SK-N-SH (cell line): Measurements from ENCODE around the gene DNAJC18. TPM values are rescaled to one million over a fixed set of nuclear protein-coding genes. Genes with fewer than 3 reads are reported as not detected.

ENCODE experiments used
- CTCF ChIA-PET: fragments of 300-600, 350-600 bp; formaldehyde crosslinking; extraction: SDS; loops from one replicate; lab custom pipeline; 2021; lab: Yijun Ruan, JAX
- POLR2A ChIA-PET: fragments of 350-600 bp; sonication (Branson Sonifier 250); formaldehyde crosslinking; extraction: SDS; loops from one replicate; lab custom pipeline; 2020; ENCODE audit warnings: antibody characterized with exemption, inconsistent platforms; lab: Yijun Ruan, JAX
- DNase-seq: peaks from one replicate; pipeline ENCODE4 v3.0.0; 2012
- H2AFZ ChIP-seq: fragments of 200-600 bp; sonication (generic); 2 replicates; pipeline ENCODE4 v1.8.1; 2016; ENCODE audit warnings: antibody characterized with exemption, mild to moderate bottlenecking, low read depth
- H3F3A ChIP-seq: fragments of 200-600 bp; sonication (generic); replicated peaks from 2 replicates; pipeline ENCODE3; 2016; ENCODE audit warnings: antibody characterized with exemption, mild to moderate bottlenecking; ENCODE audit not compliant: insufficient read depth
- H3K27ac ChIP-seq, 2 experiments: fragments of 200-500 bp in 1 of 2; fragments of 200-600 bp in 1 of 2; sonication (Bioruptor generic) in 1 of 2; sonication (generic), shearing (Covaris generic) in 1 of 2; 2 replicates each; pipeline versions ENCODE4 v1.5.1 to v1.6.1; 2014 to 2016; ENCODE audit warnings: low read depth in 2 of 2, inconsistent platforms in 1 of 2, low read length in 1 of 2, mild to moderate bottlenecking in 1 of 2, mixed read lengths in 1 of 2
- H3K27me3 ChIP-seq: fragments of 200-600 bp; sonication (generic), shearing (Covaris generic); 2 replicates; pipeline ENCODE4 v1.6.1; 2016; ENCODE audit warnings: mixed run types; ENCODE audit not compliant: insufficient read depth
- H3K36me3 ChIP-seq, 2 experiments: fragments of 200-500 bp in 1 of 2; fragments of 200-600 bp in 1 of 2; sonication (Bioruptor generic) in 1 of 2; sonication (generic) in 1 of 2; replicated peaks in 1 of 2; 2 replicates each; pipeline versions ENCODE3 to v1.5.1; 2014 to 2016; ENCODE audit warnings: low read length in 1 of 2, mild to moderate bottlenecking in 1 of 2; ENCODE audit not compliant: insufficient read depth in 2 of 2, control insufficient read depth in 1 of 2
- H3K4me1 ChIP-seq, 2 experiments: fragments of 200-500 bp in 1 of 2; fragments of 200-600 bp in 1 of 2; sonication (Bioruptor generic) in 1 of 2; sonication (generic), shearing (Covaris generic) in 1 of 2; 2 replicates each; pipeline versions ENCODE4 v1.5.1 to v1.6.1; 2014 to 2016; ENCODE audit warnings: low read depth in 1 of 2, low read length in 1 of 2, mixed run types in 1 of 2; ENCODE audit not compliant: insufficient read depth in 2 of 2, control insufficient read depth in 1 of 2
- H3K4me2 ChIP-seq: fragments of 200-600 bp; sonication (generic), shearing (Covaris generic); 2 replicates; pipeline ENCODE4 v1.6.1; 2017; ENCODE audit warnings: mixed run types
- H3K4me3 ChIP-seq, 2 experiments: fragments of 200-500 bp in 1 of 2; fragments of 200-600 bp in 1 of 2; sonication (Bioruptor generic) in 1 of 2; sonication (generic), shearing (Covaris generic) in 1 of 2; 2 replicates each; pipeline versions ENCODE4 v1.5.1 to v1.8.1; 2014 to 2016; ENCODE audit warnings: low read depth in 2 of 2, inconsistent platforms in 1 of 2, low read length in 1 of 2, mild to moderate bottlenecking in 1 of 2, mixed read lengths in 1 of 2, moderate library complexity in 1 of 2
- H3K79me2 ChIP-seq: fragments of 200-600 bp; sonication (generic); 2 replicates; pipeline ENCODE4 v1.8.1; 2017; ENCODE audit warnings: mild to moderate bottlenecking; ENCODE audit not compliant: insufficient read depth
- H3K9ac ChIP-seq: fragments of 200-600 bp; sonication (generic); 2 replicates; pipeline ENCODE4 v1.6.1; 2017; ENCODE audit warnings: mixed run types
- H3K9me2 ChIP-seq: fragments of 200-600 bp; sonication (generic); 2 replicates; pipeline ENCODE4 v1.6.1; 2017; ENCODE audit warnings: mixed run types
- H3K9me3 ChIP-seq: fragments of 200-600 bp; sonication (generic); 2 replicates; pipeline ENCODE4 v1.6.1; 2017; ENCODE audit warnings: mixed run types, mild to moderate bottlenecking, moderate library complexity
- H4K20me1 ChIP-seq: fragments of 200-600 bp; sonication (generic); 2 replicates; pipeline ENCODE4 v1.6.1; 2017; ENCODE audit warnings: mild to moderate bottlenecking, mixed run types; ENCODE audit not compliant: insufficient read depth
- CHD2 ChIP-seq: fragments of 150-350 bp; IDR thresholded peaks from 2 replicates; pipeline ENCODE4 v1.6.1; 2018; ENCODE audit warnings: low read length; ENCODE audit not compliant: partially characterized antibody
- ELF1 ChIP-seq: IDR thresholded peaks from 2 replicates; pipeline ENCODE4 v1.4.0; 2012
- FOSL2 ChIP-seq: IDR thresholded peaks from 2 replicates; pipeline ENCODE4 v1.4.0; 2012; ENCODE audit warnings: low read depth, mild to moderate bottlenecking, moderate library complexity, borderline replicate concordance
- FOXJ3 ChIP-seq: sonication (generic); formaldehyde crosslinking; IDR thresholded peaks from 2 replicates; pipeline ENCODE4 v1.5.1; 2020; ENCODE audit warnings: mild to moderate bottlenecking, missing genetic modification reagents
- FOXM1 ChIP-seq: IDR thresholded peaks from 2 replicates; pipeline ENCODE4 v1.4.0; 2012; ENCODE audit warnings: low read depth, mild to moderate bottlenecking
- GABPA ChIP-seq: IDR thresholded peaks from 2 replicates; pipeline ENCODE4 v1.4.0; 2012; ENCODE audit warnings: low read depth, mild to moderate bottlenecking
- MXI1 ChIP-seq: IDR thresholded peaks from 2 replicates; pipeline ENCODE4 v1.6.1; 2012; ENCODE audit warnings: mild to moderate bottlenecking, low read depth, low read length, improper control_type of control experiment
- NFIC ChIP-seq: IDR thresholded peaks from 2 replicates; pipeline ENCODE4 v1.4.0; 2012; ENCODE audit warnings: borderline replicate concordance
- PBX3 ChIP-seq: IDR thresholded peaks from 2 replicates; pipeline ENCODE4; 2012
- REST ChIP-seq: IDR thresholded peaks from 2 replicates; pipeline ENCODE4 v1.6.1; 2012; ENCODE audit warnings: mild to moderate bottlenecking, low read depth, low read length, moderate library complexity
- RFX5 ChIP-seq: IDR thresholded peaks from 2 replicates; pipeline ENCODE4 v1.6.1; 2012; ENCODE audit warnings: mild to moderate bottlenecking, improper control_type of control experiment, low read length
- SIN3A ChIP-seq: IDR thresholded peaks from 2 replicates; pipeline ENCODE4 v1.6.1; 2012; ENCODE audit warnings: low read depth, mild to moderate bottlenecking, low read length, moderate library complexity, borderline replicate concordance
- SMC3 ChIP-seq: IDR thresholded peaks from 2 replicates; pipeline ENCODE4 v1.6.1; 2012; ENCODE audit warnings: low read depth, low read length, improper control_type of control experiment
- TCF12 ChIP-seq: IDR thresholded peaks from 2 replicates; pipeline ENCODE4 v1.4.0; 2012
- USF1 ChIP-seq: IDR thresholded peaks from 2 replicates; pipeline ENCODE4 v1.4.0; 2012; ENCODE audit warnings: low read depth, borderline replicate concordance
- YY1 ChIP-seq: IDR thresholded peaks from 2 replicates; pipeline ENCODE4 v1.4.0; 2012; ENCODE audit warnings: low read depth, mild to moderate bottlenecking
- WGBS: methylation state at CpG from one replicate; pipeline ENCODE4 v1.1.6; 2017; ENCODE audit warnings: low lambda C conversion rate; 5-methylcytosine and 5-hydroxymethylcytosine counted together
- polyA plus RNA-seq, 3 experiments: library from polyadenylated mRNA; depleted of rRNA; stranded (reverse); fragments of >200 nt; gene quantifications; 2 replicates each; pipeline ENCODE4 v1.2.3, GENCODE V29; 2012
- TF ChIP-seq, protein P1 (sequence below): fragments of 150-350 bp; IDR thresholded peaks from 2 replicates; pipeline ENCODE4 v1.6.1; 2016; ENCODE audit warnings: mild to moderate bottlenecking, low read depth, low read length

The DNAJC18 gene
- polyA plus RNA-seq, 1 of the 3 experiments (the other 2 are of a cell fraction), result 7.4 TPM

DNA sequence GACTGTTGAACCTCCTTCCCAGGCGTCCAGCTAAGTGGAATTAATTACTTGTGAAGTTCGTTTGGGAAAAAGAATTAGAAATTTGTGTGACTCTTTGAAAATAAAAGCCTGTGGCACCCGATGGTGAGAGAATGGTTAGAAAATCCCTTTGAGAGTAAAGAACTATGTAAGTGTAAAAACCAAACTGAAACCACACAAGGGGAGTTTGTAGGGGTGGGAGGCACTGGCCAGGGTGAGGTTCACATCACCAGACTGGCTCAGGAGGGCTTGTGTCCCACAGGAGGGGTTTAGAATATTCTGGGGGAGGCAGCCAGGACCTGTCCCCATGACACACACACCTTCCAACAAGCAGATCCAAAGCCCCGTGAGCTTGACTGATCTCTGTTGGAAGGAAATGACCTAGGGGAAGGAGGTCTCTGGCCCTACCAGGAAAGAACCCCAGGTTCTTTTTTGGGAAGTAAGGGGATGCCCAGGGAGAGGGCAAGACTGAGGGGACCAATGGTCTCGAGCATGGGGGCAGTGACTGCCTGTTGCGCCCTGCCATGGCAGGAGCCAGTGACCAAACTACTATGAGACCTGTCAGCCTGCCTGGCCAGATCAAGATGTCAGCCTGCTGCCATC, 39.7 kb downstream of the DNAJC18 start:
- H3K4me2 ChIP-seq, result no peak overlapping the region
- 69% methylated on average over 5 of the region's 6 CpGs for WGBS
- H3K4me3 ChIP-seq, result no peak overlapping the region
- H3K9ac ChIP-seq, result no peak overlapping the region
- H3K79me2 ChIP-seq, result no peaks in the 10 kb centered on the region
- H3K36me3 ChIP-seq, result peaks cover 0 to 2% of the 10 kb centered on the region in 2 experiments
- no peaks in the 10 kb centered on the region for H3K9me3 ChIP-seq
- no peak for DNase-seq
- TF ChIP-seq FOXM1, result no peak
- no peak for TF ChIP-seq GABPA
- TF ChIP-seq PBX3, result no peak
- no peak for TF ChIP-seq MXI1
- H3K27ac ChIP-seq, result no peak overlapping the region
- H2AFZ ChIP-seq, result no peak overlapping the region
- H3F3A ChIP-seq, result peaks cover 8% of the 10 kb centered on the region
- no peaks in the 10 kb centered on the region for H3K27me3 ChIP-seq
- peaks cover 0 to 13% of the 10 kb centered on the region in 2 experiments; a peak in 1 of 4 replicates for H3K4me1 ChIP-seq
- ChIA-PET POLR2A (interaction anchor here (0.5 kb wide), 1 partner anchor 58 kb away, joined by 3 read pairs; no protein-coding TSS in a partner anchor), CTCF (interaction anchor here (0.6 kb wide), 1 partner anchor 40 kb away, joined by 3 read pairs; no protein-coding TSS in a partner anchor)
- H4K20me1 ChIP-seq, result no peaks in the 10 kb centered on the region
- no peaks in the 10 kb centered on the region for H3K9me2 ChIP-seq

- 69% methylated on average over 6 of the region's 6 CpGs for WGBS
- ChIA-PET CTCF (no interaction called here), POLR2A (no interaction called here)
- Histone ChIP-seq H3K9me3 (no peaks in the 10 kb centered on the region), H3K36me3 (peaks cover 0 to 2% of the 10 kb centered on the region in 2 experiments), H3K4me2 (no peak overlapping the region), H3K4me1 (peaks cover 0 to 6% of the 10 kb centered on the region in 2 experiments; a peak in 1 of 4 replicates), H3F3A (peaks cover 4% of the 10 kb centered on the region), H3K9me2 (no peaks in the 10 kb centered on the region), H2AFZ (no peak overlapping the region), H3K79me2 (no peaks in the 10 kb centered on the region), H3K27me3 (peaks cover 10% of the 10 kb centered on the region; the same call in 1 of the 2 replicates), H3K4me3 (no peak overlapping the region), H3K27ac (no peak overlapping the region), H4K20me1 (no peaks in the 10 kb centered on the region), H3K9ac (no peak overlapping the region)
- DNase-seq, result no peak
- TF ChIP-seq FOXJ3, result no peak
- TF ChIP-seq ELF1, result no peak
- no peak for TF ChIP-seq SIN3A
- TF ChIP-seq YY1, result no peak
- TF ChIP-seq FOSL2, result no peak
- no peak for TF ChIP-seq TCF12
- no peak for TF ChIP-seq NFIC
- TF ChIP-seq PBX3, result no peak
- TF ChIP-seq RFX5, result no peak
- TF ChIP-seq CHD2, result no peak
- TF ChIP-seq REST, result no peak
- TF ChIP-seq, protein P1, sequence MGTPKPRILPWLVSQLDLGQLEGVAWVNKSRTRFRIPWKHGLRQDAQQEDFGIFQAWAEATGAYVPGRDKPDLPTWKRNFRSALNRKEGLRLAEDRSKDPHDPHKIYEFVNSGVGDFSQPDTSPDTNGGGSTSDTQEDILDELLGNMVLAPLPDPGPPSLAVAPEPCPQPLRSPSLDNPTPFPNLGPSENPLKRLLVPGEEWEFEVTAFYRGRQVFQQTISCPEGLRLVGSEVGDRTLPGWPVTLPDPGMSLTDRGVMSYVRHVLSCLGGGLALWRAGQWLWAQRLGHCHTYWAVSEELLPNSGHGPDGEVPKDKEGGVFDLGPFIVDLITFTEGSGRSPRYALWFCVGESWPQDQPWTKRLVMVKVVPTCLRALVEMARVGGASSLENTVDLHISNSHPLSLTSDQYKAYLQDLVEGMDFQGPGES, result no peak
- no peak for TF ChIP-seq USF1
- TF ChIP-seq SMC3, result no peak
Observed at GRCh38 chr5:139397921-139398320, 41.4 kb downstream of the DNAJC18 start.
